K562 (cell line): ENCODE data around the gene PDZK1. TPM values are rescaled to one million over a fixed set of nuclear protein-coding genes. Genes with fewer than 3 reads are reported as not detected.
"Not testable (repeated sequence)": the region's sequence is repeated elsewhere in the genome, so short reads cannot be mapped to it uniquely, and the experiment has no call there.

Experiments
- ATAC-seq: fragments of 200-7000 bp; cut with Tn5 transposase; 3 replicates; pipeline ENCODE4 v1.9.1; 2020; ENCODE audit warnings: moderate library complexity
- BruUV-seq: library from RNA; stranded (reverse); fragments of 400-500 nt; replicated peaks from 2 replicates; lab custom pipeline; 2021; lab: Mats Ljungman, UMichigan
- CTCF ChIA-PET: fragments of 300-600 bp; formaldehyde crosslinking; extraction: SDS; loops from one replicate; lab custom pipeline; 2021; ENCODE audit warnings: low intra/inter-chr PET ratio; lab: Yijun Ruan, JAX
- POLR2A ChIA-PET: fragments of 300-600, 350-650 bp; sonication (Branson Sonifier 250); formaldehyde crosslinking; extraction: SDS; loops from one replicate; lab custom pipeline; 2021; ENCODE audit warnings: antibody characterized with exemption, inconsistent platforms; lab: Yijun Ruan, JAX
- DNase-seq, 4 experiments: peaks; one replicate each; pipeline versions ENCODE4 v3.0.0 to v3.0.0-alpha.2; 2011 to 2018; ENCODE audit warnings: low spot score in 3 of 4, mixed read lengths in 3 of 4; ENCODE audit errors: extremely low read depth in 1 of 4
- FAIRE-seq: peaks from 2 replicates; lab custom pipeline; 2011; peaks lifted over from hg19 to GRCh38; lab: Jason Lieb, UNC
- H2AFZ ChIP-seq: 2 replicates; pipeline ENCODE4 v1.6.0; 2011; ENCODE audit warnings: low read depth, low read length, control low read depth, inconsistent platforms
- H3K27ac ChIP-seq: fragments of 200-600 bp; 3 replicates; pipeline ENCODE4 v1.8.0; 2011; ENCODE audit warnings: low read depth, mild to moderate bottlenecking, control low read depth, inconsistent platforms, low read length, moderate library complexity, mixed read lengths; ENCODE audit errors: extremely low read depth
- H3K27me3 ChIP-seq, 2 experiments: fragments of 300-600 bp in 1 of 2; 2 replicates in 1 of 2; 3 replicates in 1 of 2; pipeline versions ENCODE4 v1.6.0 to v1.8.0; 2011; ENCODE audit warnings: inconsistent platforms in 2 of 2, low read length in 2 of 2, mild to moderate bottlenecking in 1 of 2, mixed read lengths in 1 of 2, moderate library complexity in 1 of 2; ENCODE audit not compliant: control insufficient read depth in 2 of 2, insufficient read depth in 2 of 2
- H3K36me3 ChIP-seq: fragments of 300-600 bp; 3 replicates; pipeline ENCODE4 v1.8.0; 2011; ENCODE audit warnings: mild to moderate bottlenecking, low read length, inconsistent platforms; ENCODE audit not compliant: control insufficient read depth, insufficient read depth
- H3K4me1 ChIP-seq, 2 experiments: fragments of 200-600 bp in 1 of 2; replicated peaks in 1 of 2; 2 replicates in 1 of 2; 3 replicates in 1 of 2; pipeline versions ENCODE4 v1.5.1 to v1.8.0; 2011; ENCODE audit warnings: inconsistent platforms in 2 of 2, low read length in 2 of 2, mild to moderate bottlenecking in 1 of 2, mixed read lengths in 1 of 2, moderate library complexity in 1 of 2; ENCODE audit not compliant: control insufficient read depth in 2 of 2, insufficient read depth in 2 of 2
- H3K4me2 ChIP-seq: 2 replicates; pipeline ENCODE4 v1.6.1; 2011; ENCODE audit warnings: low read length, control low read depth, inconsistent platforms, mixed read lengths; ENCODE audit not compliant: insufficient read depth
- H3K4me3 ChIP-seq: fragments of 200-600 bp; sonication (generic), shearing (Covaris generic); 2 replicates; pipeline ENCODE4 v1.5.1; 2016; ENCODE audit warnings: control low read depth, inconsistent platforms
- H3K79me2 ChIP-seq: fragments of 200-600 bp; 3 replicates; pipeline ENCODE4 v1.8.0; 2011; ENCODE audit warnings: low read length, inconsistent platforms; ENCODE audit not compliant: control insufficient read depth, insufficient read depth
- H3K9ac ChIP-seq, 2 experiments: 2 replicates each; pipeline versions ENCODE4 v1.6.0 to v1.6.1; 2011; ENCODE audit warnings: low read depth in 2 of 2, low read length in 2 of 2, control low read depth in 1 of 2, inconsistent platforms in 1 of 2, mild to moderate bottlenecking in 1 of 2, mixed read lengths in 1 of 2; ENCODE audit not compliant: insufficient read depth in 1 of 2
- H3K9me1 ChIP-seq: one replicate; pipeline ENCODE4 v1.6.0; 2011; ENCODE audit warnings: inconsistent platforms, mild to moderate bottlenecking, low read length, moderate library complexity; ENCODE audit not compliant: control insufficient read depth, insufficient read depth
- H3K9me3 ChIP-seq: replicated peaks from 2 replicates; pipeline ENCODE4 v1.5.1; 2011; ENCODE audit warnings: low read depth, low read length, inconsistent platforms; ENCODE audit not compliant: control insufficient read depth, insufficient read depth
- H4K20me1 ChIP-seq: replicated peaks from 2 replicates; pipeline ENCODE4 v1.6.1; 2011; ENCODE audit warnings: low read length, inconsistent platforms, mixed read lengths; ENCODE audit not compliant: control insufficient read depth, insufficient read depth
- BCOR ChIP-seq: fragments of 450-650 bp; IDR thresholded peaks from 2 replicates; pipeline ENCODE4 v1.6.1; 2016
- MTF1 ChIP-seq: fragments of 250-450 bp; sonication (Bioruptor Pico); IDR thresholded peaks from 2 replicates; pipeline ENCODE4 v1.9.0; 2021; ENCODE audit warnings: moderate library complexity, mild to moderate bottlenecking, inconsistent platforms, borderline replicate concordance
- SP1 ChIP-seq: sonication (generic); formaldehyde crosslinking; IDR thresholded peaks from 2 replicates; pipeline ENCODE4 v1.8.1; 2022; ENCODE audit warnings: mild to moderate bottlenecking, missing genetic modification reagents
- ZC3H11A ChIP-seq: IDR thresholded peaks from 2 replicates; pipeline ENCODE4 v1.6.1; 2012; ENCODE audit warnings: low read depth, low read length, improper control_type of control experiment
- ZNF384 ChIP-seq: IDR thresholded peaks from 2 replicates; pipeline ENCODE4 v1.6.1; 2012; ENCODE audit warnings: low read depth, low read length, improper control_type of control experiment
- WGBS: fragments of 100-300 bp; shearing (Covaris generic); methylation state at CpG from one replicate; pipeline ENCODE4 v1.1.6; 2016; ENCODE audit warnings: low coverage, mixed read lengths; ENCODE audit not compliant: insufficient coverage; ENCODE audit errors: missing lambda C conversion rate; 5-methylcytosine and 5-hydroxymethylcytosine counted together
- in situ Hi-C: fragments of 300-500 bp; cut with MboI; formaldehyde crosslinking; loops from 4 replicates; pipeline ENCODE4 v1.15.0; 2018; ENCODE audit warnings: inconsistent platforms, mixed read lengths
- intact Hi-C: fragments of 100-400 bp; cut with micrococcal nuclease; formaldehyde crosslinking; loops from 2 replicates; pipeline ENCODE4 v1.14.2; 2022
- polyA plus RNA-seq, 8 experiments: library from polyadenylated mRNA; depleted of rRNA in 4 of 8; stranded (reverse) in 5 of 8; unstranded in 3 of 8; fragments of >200 nt; fragmentation: Nextera tagmentation in 2 of 8; fragmentation: Illumina TruSeq in 1 of 8; extraction: Ambion mirVana in 2 of 8; extraction: Trizol in 1 of 8; gene quantifications; 2 replicates each; pipeline versions ENCODE4 v1.2.1 to v1.2.3, GENCODE V29; 2011 to 2014; ENCODE audit warnings: inconsistent platforms in 1 of 8, missing spikeins in 1 of 8
- total RNA-seq, 7 experiments: library from RNA; depleted of rRNA in 6 of 7; stranded (reverse); fragments of >200 nt in 6 of 7; fragmentation: Illumina TruSeq in 2 of 7; extraction: Trizol in 2 of 7; gene quantifications; 2 replicates each; pipeline versions ENCODE4 v1.2.1 to v1.2.3, GENCODE V29; 2011 to 2021; ENCODE audit warnings: low replicate concordance in 1 of 7
- TF ChIP-seq, protein P1 (sequence below): sonication (generic); formaldehyde crosslinking; IDR thresholded peaks from 2 replicates; pipeline ENCODE4 v1.8.0; 2023; ENCODE audit warnings: missing genetic modification reagents, mild to moderate bottlenecking, borderline replicate concordance
- TF ChIP-seq, protein P2 (sequence below): fragments of 250-450 bp; sonication (Bioruptor Pico); IDR thresholded peaks from 2 replicates; pipeline ENCODE4 v1.5.0; 2022; ENCODE audit warnings: mild to moderate bottlenecking

PDZK1 gene
- total and polyA plus RNA-seq, 9 of the 15 experiments (the other 6 are each of a cell fraction or from before 2014, with no cell fraction given): 0.04 to 0.22 (median 0.16) TPM; not detected in 2

DNA sequence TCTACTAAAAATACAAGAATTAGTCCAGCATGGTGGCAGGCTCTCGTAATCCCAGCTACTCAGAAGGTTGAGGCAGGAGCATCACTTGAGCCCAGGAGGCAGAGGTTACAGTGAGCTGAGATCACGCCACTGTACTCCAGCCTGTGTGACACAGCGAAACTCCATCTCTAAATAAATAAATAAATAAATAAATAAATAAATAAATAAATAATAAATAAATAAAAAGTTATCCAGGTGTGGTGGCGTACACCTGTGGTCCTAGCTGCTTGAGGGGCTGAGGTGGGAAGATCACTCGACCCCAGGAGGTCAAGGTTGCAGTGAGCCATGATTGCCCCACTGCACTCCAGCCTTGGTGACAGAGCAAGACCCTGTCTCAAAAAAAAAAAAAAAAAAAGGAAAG, 11.3 kb upstream of the PDZK1 start:
- in situ Hi-C loops, H3K4me3 ChIP-seq, H3K4me2 ChIP-seq, ATAC-seq, H3K27me3 ChIP-seq, H3K79me2 ChIP-seq, H4K20me1 ChIP-seq, DNase-seq, H2AFZ ChIP-seq, POLR2A ChIA-PET, BruUV-seq, intact Hi-C loops, H3K4me1 ChIP-seq, FAIRE-seq, H3K9ac ChIP-seq, H3K27ac ChIP-seq, H3K36me3 ChIP-seq, H3K9me3 ChIP-seq, H3K9me1 ChIP-seq: not testable (repeated sequence)
- CTCF ChIA-PET: interaction anchor here (1.2 kb wide), 1 partner anchor 8 kb away, joined by 4 read pairs; no protein-coding TSS in a partner anchor
- 0 out of 2 replicates have a peak, but pooled peaks have one; percentile 53 for TF ChIP-seq ZC3H11A
- WGBS: 36% methylated on average over 5 of the region's 5 CpGs

DNA sequence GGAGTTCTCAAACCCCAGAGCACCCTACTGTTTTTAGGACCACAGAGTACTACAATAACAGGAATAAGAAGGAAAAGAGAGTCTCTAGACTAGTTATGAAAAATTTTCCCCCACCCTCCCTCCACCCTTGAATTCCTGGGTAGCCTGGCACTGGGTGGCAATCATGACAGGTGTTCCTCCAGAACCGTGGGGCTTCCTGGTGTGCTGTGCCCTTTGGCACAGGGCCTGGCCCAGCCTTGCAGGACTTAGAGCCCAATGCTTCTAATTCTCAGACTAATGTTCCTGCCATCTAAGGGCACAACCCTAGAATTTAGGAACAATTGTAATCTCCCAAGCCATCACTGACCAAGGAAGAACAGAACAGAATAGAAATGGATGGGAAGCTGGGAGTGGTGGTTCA, 10.7 kb upstream of the PDZK1 start:
- peaks cover 4 to 9% of the 10 kb centered on the region in 2 experiments; a peak in 3 of 5 replicates for H3K4me1 ChIP-seq
- H3K4me2 ChIP-seq: no peak overlapping the region
- ChIA-PET POLR2A (no interaction called here), CTCF (no interaction called here)
- H3K27me3 ChIP-seq: 0 out of 5 replicates have a peak, but pooled peaks cover 0 to 6% of the 10 kb centered on the region in 2 experiments
- no peak overlapping the region for H2AFZ ChIP-seq
- H3K9me1 ChIP-seq: no peaks in the 10 kb centered on the region
- in situ Hi-C loops: no loop called here
- H4K20me1 ChIP-seq: no peaks in the 10 kb centered on the region
- H3K9ac ChIP-seq: no peak overlapping the region
- H3K79me2 ChIP-seq: no peaks in the 10 kb centered on the region
- TF ChIP-seq SP1 (CRISPR knock-in tag) (no peak), BCOR (no peak), MTF1 (CRISPR knock-in tag) (no peak), ZNF384 (no peak)
- TF ChIP-seq, protein P1, sequence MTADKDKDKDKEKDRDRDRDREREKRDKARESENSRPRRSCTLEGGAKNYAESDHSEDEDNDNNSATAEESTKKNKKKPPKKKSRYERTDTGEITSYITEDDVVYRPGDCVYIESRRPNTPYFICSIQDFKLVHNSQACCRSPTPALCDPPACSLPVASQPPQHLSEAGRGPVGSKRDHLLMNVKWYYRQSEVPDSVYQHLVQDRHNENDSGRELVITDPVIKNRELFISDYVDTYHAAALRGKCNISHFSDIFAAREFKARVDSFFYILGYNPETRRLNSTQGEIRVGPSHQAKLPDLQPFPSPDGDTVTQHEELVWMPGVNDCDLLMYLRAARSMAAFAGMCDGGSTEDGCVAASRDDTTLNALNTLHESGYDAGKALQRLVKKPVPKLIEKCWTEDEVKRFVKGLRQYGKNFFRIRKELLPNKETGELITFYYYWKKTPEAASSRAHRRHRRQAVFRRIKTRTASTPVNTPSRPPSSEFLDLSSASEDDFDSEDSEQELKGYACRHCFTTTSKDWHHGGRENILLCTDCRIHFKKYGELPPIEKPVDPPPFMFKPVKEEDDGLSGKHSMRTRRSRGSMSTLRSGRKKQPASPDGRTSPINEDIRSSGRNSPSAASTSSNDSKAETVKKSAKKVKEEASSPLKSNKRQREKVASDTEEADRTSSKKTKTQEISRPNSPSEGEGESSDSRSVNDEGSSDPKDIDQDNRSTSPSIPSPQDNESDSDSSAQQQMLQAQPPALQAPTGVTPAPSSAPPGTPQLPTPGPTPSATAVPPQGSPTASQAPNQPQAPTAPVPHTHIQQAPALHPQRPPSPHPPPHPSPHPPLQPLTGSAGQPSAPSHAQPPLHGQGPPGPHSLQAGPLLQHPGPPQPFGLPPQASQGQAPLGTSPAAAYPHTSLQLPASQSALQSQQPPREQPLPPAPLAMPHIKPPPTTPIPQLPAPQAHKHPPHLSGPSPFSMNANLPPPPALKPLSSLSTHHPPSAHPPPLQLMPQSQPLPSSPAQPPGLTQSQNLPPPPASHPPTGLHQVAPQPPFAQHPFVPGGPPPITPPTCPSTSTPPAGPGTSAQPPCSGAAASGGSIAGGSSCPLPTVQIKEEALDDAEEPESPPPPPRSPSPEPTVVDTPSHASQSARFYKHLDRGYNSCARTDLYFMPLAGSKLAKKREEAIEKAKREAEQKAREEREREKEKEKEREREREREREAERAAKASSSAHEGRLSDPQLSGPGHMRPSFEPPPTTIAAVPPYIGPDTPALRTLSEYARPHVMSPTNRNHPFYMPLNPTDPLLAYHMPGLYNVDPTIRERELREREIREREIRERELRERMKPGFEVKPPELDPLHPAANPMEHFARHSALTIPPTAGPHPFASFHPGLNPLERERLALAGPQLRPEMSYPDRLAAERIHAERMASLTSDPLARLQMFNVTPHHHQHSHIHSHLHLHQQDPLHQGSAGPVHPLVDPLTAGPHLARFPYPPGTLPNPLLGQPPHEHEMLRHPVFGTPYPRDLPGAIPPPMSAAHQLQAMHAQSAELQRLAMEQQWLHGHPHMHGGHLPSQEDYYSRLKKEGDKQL: no peak
- TF ChIP-seq, protein P2, sequence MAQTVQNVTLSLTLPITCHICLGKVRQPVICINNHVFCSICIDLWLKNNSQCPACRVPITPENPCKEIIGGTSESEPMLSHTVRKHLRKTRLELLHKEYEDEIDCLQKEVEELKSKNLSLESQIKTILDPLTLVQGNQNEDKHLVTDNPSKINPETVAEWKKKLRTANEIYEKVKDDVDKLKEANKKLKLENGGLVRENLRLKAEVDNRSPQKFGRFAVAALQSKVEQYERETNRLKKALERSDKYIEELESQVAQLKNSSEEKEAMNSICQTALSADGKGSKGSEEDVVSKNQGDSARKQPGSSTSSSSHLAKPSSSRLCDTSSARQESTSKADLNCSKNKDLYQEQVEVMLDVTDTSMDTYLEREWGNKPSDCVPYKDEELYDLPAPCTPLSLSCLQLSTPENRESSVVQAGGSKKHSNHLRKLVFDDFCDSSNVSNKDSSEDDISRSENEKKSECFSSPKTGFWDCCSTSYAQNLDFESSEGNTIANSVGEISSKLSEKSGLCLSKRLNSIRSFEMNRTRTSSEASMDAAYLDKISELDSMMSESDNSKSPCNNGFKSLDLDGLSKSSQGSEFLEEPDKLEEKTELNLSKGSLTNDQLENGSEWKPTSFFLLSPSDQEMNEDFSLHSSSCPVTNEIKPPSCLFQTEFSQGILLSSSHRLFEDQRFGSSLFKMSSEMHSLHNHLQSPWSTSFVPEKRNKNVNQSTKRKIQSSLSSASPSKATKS (CRISPR knock-in tag): no peak
- DNase-seq: no peak
- H3K9me3 ChIP-seq: no peaks in the 10 kb centered on the region
- H3K4me3 ChIP-seq: no peak overlapping the region
- no peak for ATAC-seq
- 7% methylated on average over 1 of the region's 1 CpG for WGBS
- intact Hi-C loops: no loop called here
- no peak for FAIRE-seq
- no peaks in the 10 kb centered on the region for H3K36me3 ChIP-seq
- BruUV-seq: no TSS peak
- H3K27ac ChIP-seq: no peak overlapping the region
